ENCODE data around the gene PRIMPOL.

DNA sequence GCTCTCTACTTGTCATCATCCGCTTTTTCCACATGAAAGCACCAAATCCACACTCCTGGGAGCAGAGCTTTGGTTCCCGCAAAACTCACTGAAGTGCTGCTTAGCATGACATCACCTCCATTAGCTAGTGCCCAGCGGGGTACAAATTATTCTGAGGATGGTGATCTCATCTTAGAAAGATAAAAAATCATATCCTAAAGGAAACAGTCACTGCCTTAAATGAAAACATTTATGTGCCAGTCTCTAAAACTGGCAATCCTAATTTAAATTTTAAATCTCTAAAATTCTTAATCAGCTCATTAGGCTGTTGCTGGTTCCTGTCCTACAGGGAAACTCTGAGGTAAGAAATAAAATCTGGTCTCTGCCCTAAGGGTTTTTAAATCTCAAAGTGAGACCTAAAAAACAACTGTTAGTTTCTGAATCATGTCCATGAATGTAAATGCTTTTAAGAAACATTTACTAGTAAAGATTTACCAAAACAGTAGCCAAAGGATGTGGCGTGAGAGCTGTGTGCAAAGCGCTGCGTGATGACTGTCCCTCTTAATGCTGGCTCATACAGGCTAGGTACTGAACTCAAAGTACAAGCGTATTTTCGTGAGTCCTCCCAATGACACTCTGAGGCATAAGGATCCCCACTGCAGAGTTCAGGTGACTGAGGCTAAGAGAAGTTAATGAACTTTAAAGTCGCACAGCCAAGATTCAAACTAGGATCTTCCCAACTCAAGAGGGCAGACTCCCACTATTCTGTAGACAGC, 4.8 kb upstream of the PRIMPOL start:
- TF ChIP-seq, protein P1, sequence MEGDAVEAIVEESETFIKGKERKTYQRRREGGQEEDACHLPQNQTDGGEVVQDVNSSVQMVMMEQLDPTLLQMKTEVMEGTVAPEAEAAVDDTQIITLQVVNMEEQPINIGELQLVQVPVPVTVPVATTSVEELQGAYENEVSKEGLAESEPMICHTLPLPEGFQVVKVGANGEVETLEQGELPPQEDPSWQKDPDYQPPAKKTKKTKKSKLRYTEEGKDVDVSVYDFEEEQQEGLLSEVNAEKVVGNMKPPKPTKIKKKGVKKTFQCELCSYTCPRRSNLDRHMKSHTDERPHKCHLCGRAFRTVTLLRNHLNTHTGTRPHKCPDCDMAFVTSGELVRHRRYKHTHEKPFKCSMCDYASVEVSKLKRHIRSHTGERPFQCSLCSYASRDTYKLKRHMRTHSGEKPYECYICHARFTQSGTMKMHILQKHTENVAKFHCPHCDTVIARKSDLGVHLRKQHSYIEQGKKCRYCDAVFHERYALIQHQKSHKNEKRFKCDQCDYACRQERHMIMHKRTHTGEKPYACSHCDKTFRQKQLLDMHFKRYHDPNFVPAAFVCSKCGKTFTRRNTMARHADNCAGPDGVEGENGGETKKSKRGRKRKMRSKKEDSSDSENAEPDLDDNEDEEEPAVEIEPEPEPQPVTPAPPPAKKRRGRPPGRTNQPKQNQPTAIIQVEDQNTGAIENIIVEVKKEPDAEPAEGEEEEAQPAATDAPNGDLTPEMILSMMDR (IDR thresholded peaks at IDR 0.05; ENCODE audit: poor library complexity), result no peak
- TF ChIP-seq EZH2 (IDR thresholded peaks at IDR 0.05; ENCODE audit: borderline replicate concordance), result no peak

Data from hepatocyte (in vitro differentiated cells).